Dendritic cell treated with granulocyte-macrophage colony-stimulating factor and Interleukin-4, amounts not matched to agents 40 ng/mL and 50 ng/mL, for 4 days (primary cell): ENCODE measurements around the gene SERTAD3.
"Not testable (repeated sequence)": the region's sequence is repeated elsewhere in the genome, so short reads cannot be mapped to it uniquely, and the experiment has no call there.

Source experiments
- H3K27ac Mint-ChIP-seq: one replicate; pipeline ENCODE4 v1.8.0; 2022; ENCODE audit warnings: mild to moderate bottlenecking, mixed read lengths
- H3K27me3 Mint-ChIP-seq: one replicate; pipeline ENCODE4 v1.8.0; 2022; ENCODE audit warnings: mild to moderate bottlenecking, mixed read lengths
- H3K36me3 Mint-ChIP-seq: one replicate; pipeline ENCODE4 v1.8.0; 2022; ENCODE audit warnings: low read depth, mixed read lengths
- H3K4me1 Mint-ChIP-seq: one replicate; pipeline ENCODE4 v1.8.0; 2022; ENCODE audit warnings: low read depth, mixed read lengths
- H3K4me3 Mint-ChIP-seq: one replicate; pipeline ENCODE4 v1.8.0; 2022; ENCODE audit warnings: mild to moderate bottlenecking, moderate library complexity, mixed read lengths
- H3K9me3 Mint-ChIP-seq: one replicate; pipeline ENCODE4 v1.8.0; 2022; ENCODE audit warnings: mixed read lengths
- intact Hi-C: fragments of 100-400 bp; cut with micrococcal nuclease; formaldehyde crosslinking; loops from one replicate; pipeline ENCODE4 v1.15.0; 2022

Gene SERTAD3

GRCh38 chr19:40417643-40417981, 26.5 kb downstream of the SERTAD3 start:
- intact Hi-C loops, result no loop called here
- peaks cover 46% of the 10 kb centered on the region for H3K4me1 Mint-ChIP-seq
- no peak overlapping the region for H3K4me3 Mint-ChIP-seq
- no peaks in the 10 kb centered on the region for H3K9me3 Mint-ChIP-seq
- peak overlapping the region; percentile 69 for H3K27ac Mint-ChIP-seq
- peaks cover 8% of the 10 kb centered on the region for H3K27me3 Mint-ChIP-seq
- H3K36me3 Mint-ChIP-seq, result peaks cover 15% of the 10 kb centered on the region

- Mint-ChIP-seq H3K27ac (peak overlapping the region; percentile 69), H3K4me3 (peak overlapping the region; percentile 1), H3K27me3 (peaks cover 11% of the 10 kb centered on the region), H3K9me3 (no peaks in the 10 kb centered on the region), H3K4me1 (peaks cover 41% of the 10 kb centered on the region), H3K36me3 (peaks cover 10% of the 10 kb centered on the region)
- intact Hi-C loops, result no loop called here
Measured at GRCh38 chr19:40416918-40417642, 27.1 kb downstream of the SERTAD3 start.

GRCh38 chr19:40415768-40416167, 28.4 kb downstream of the SERTAD3 start:
- H3K4me1 Mint-ChIP-seq, result peaks cover 51% of the 10 kb centered on the region
- peaks cover 20% of the 10 kb centered on the region for H3K27me3 Mint-ChIP-seq
- H3K9me3 Mint-ChIP-seq, result no peaks in the 10 kb centered on the region
- H3K27ac Mint-ChIP-seq, result peak overlapping the region; percentile 41
- intact Hi-C loops, result no loop called here
- H3K36me3 Mint-ChIP-seq, result peaks cover under 1% of the 10 kb centered on the region
- H3K4me3 Mint-ChIP-seq, result no peak overlapping the region

GRCh38 chr19:40414542-40415535, 29.3 kb downstream of the SERTAD3 start:
- no peaks in the 10 kb centered on the region for H3K9me3 Mint-ChIP-seq
- intact Hi-C loops, result no loop called here
- H3K36me3 Mint-ChIP-seq, result no peaks in the 10 kb centered on the region
- no peak overlapping the region for H3K4me3 Mint-ChIP-seq
- no peak overlapping the region for H3K27ac Mint-ChIP-seq
- peaks cover 48% of the 10 kb centered on the region for H3K4me1 Mint-ChIP-seq
- peaks cover 20% of the 10 kb centered on the region for H3K27me3 Mint-ChIP-seq

- Mint-ChIP-seq H3K4me3 (no peak within 1 kb of the TSS), H3K27ac (peak within 1 kb of the TSS; percentile 21)
Measured at GRCh38 chr19:40413291-40413845, 30.8 kb downstream of the SERTAD3 start, which contains the start of gene PRX. Gene PRX (minus strand): TSS chr19:40413378. CDS start chr19:40407932, 5,446 bp downstream.

GRCh38 chr19:40412866-40413265, 31.3 kb downstream of the SERTAD3 start:
- Mint-ChIP-seq H3K27ac (peak overlapping the region; percentile 21), H3K36me3 (no peaks in the 10 kb centered on the region), H3K9me3 (no peaks in the 10 kb centered on the region), H3K27me3 (peaks cover 20% of the 10 kb centered on the region), H3K4me1 (peaks cover 47% of the 10 kb centered on the region), H3K4me3 (no peak overlapping the region)
- intact Hi-C loops, result no loop called here

More at GRCh38 chr19:40413291-40413845, 30.8 kb downstream of the SERTAD3 start, which contains the start of gene PRX:
- intact Hi-C loops, result no loop called here
- Mint-ChIP-seq H3K4me1 (peaks cover 47% of the 10 kb centered on the region), H3K36me3 (no peaks in the 10 kb centered on the region), H3K27me3 (peaks cover 20% of the 10 kb centered on the region), H3K9me3 (no peaks in the 10 kb centered on the region)

- Mint-ChIP-seq H3K36me3 (no peaks in the 10 kb centered on the region), H3K4me1 (peaks cover 43% of the 10 kb centered on the region), H3K27ac (no peak overlapping the region), H3K27me3 (peaks cover 23% of the 10 kb centered on the region), H3K9me3 (no peaks in the 10 kb centered on the region), H3K4me3 (no peak overlapping the region)
- intact Hi-C loops, result no loop called here
Measured at GRCh38 chr19:40411958-40412499, 32.1 kb downstream of the SERTAD3 start.

- Mint-ChIP-seq H3K27ac (no peak overlapping the region), H3K9me3 (no peaks in the 10 kb centered on the region), H3K27me3 (peaks cover 23% of the 10 kb centered on the region), H3K4me1 (peaks cover 35% of the 10 kb centered on the region), H3K36me3 (no peaks in the 10 kb centered on the region), H3K4me3 (no peak overlapping the region)
- intact Hi-C loops, result no loop called here
Measured at GRCh38 chr19:40411125-40411842, 32.9 kb downstream of the SERTAD3 start.

GRCh38 chr19:40410030-40410389, 34.1 kb downstream of the SERTAD3 start:
- H3K27me3 Mint-ChIP-seq, result peaks cover 23% of the 10 kb centered on the region
- no peaks in the 10 kb centered on the region for H3K9me3 Mint-ChIP-seq
- no peak overlapping the region for H3K27ac Mint-ChIP-seq
- H3K4me1 Mint-ChIP-seq, result peaks cover 26% of the 10 kb centered on the region
- no peaks in the 10 kb centered on the region for H3K36me3 Mint-ChIP-seq
- intact Hi-C loops, result no loop called here
- no peak overlapping the region for H3K4me3 Mint-ChIP-seq

GRCh38 chr19:40408598-40408925, 35.6 kb downstream of the SERTAD3 start:
- not testable (repeated sequence) for H3K4me3 Mint-ChIP-seq, H3K27ac Mint-ChIP-seq, H3K9me3 Mint-ChIP-seq, H3K36me3 Mint-ChIP-seq
- intact Hi-C loops, result loop anchor here (10.0 kb wide), 1 partner anchor 64 kb away; the partner anchor contains the start of genes C19orf47 and PLD3
- Mint-ChIP-seq H3K27me3 (peaks cover 22% of the 10 kb centered on the region), H3K4me1 (peaks cover 39% of the 10 kb centered on the region)

GRCh38 chr19:40407714-40408597, 36.2 kb downstream of the SERTAD3 start:
- Mint-ChIP-seq H3K36me3 (no peaks in the 10 kb centered on the region), H3K4me3 (no peak overlapping the region), H3K9me3 (no peaks in the 10 kb centered on the region), H3K27ac (no peak overlapping the region), H3K4me1 (peaks cover 45% of the 10 kb centered on the region), H3K27me3 (peaks cover 16% of the 10 kb centered on the region)
- intact Hi-C loops, result loop anchor here (10.0 kb wide), 1 partner anchor 63 kb away; the partner anchor contains the start of genes C19orf47 and PLD3

GRCh38 chr19:40403262-40403984, 40.7 kb downstream of the SERTAD3 start:
- Mint-ChIP-seq H3K36me3 (no peaks in the 10 kb centered on the region), H3K4me3 (peak overlapping the region; percentile 86), H3K9me3 (no peaks in the 10 kb centered on the region), H3K27ac (peak overlapping the region; percentile 80), H3K27me3 (peaks cover 6% of the 10 kb centered on the region), H3K4me1 (peaks cover 56% of the 10 kb centered on the region)
- intact Hi-C loops, result loop anchor here (2.0 to 10.0 kb wide), 2 partner anchors 39 to 59 kb away; partner anchors contain the start of genes C19orf47 and PLD3
